LNCaP clone FGC (cell line): ENCODE data around the gene RBBP6.

Experiments used
- DNase-seq: peaks from one replicate; pipeline ENCODE4 v3.0.0-alpha.2; 2011; ENCODE audit warnings: low read depth
- H3K4me3 ChIP-seq: 2 replicates; pipeline ENCODE4 v1.5.1; 2011; ENCODE audit warnings: mild to moderate bottlenecking, low read depth, low read length, control low read depth
- TF ChIP-seq, protein P1 (sequence below): IDR thresholded peaks from 2 replicates; pipeline ENCODE4 v1.5.1; 2012; ENCODE audit warnings: mild to moderate bottlenecking; ENCODE audit not compliant: control insufficient read depth, insufficient read depth; ENCODE audit errors: extremely low read depth

RBBP6 gene

GRCh38 chr16:24499193-24499814 lies 40.1 kb upstream of the RBBP6 start:
- TF ChIP-seq, protein P1, sequence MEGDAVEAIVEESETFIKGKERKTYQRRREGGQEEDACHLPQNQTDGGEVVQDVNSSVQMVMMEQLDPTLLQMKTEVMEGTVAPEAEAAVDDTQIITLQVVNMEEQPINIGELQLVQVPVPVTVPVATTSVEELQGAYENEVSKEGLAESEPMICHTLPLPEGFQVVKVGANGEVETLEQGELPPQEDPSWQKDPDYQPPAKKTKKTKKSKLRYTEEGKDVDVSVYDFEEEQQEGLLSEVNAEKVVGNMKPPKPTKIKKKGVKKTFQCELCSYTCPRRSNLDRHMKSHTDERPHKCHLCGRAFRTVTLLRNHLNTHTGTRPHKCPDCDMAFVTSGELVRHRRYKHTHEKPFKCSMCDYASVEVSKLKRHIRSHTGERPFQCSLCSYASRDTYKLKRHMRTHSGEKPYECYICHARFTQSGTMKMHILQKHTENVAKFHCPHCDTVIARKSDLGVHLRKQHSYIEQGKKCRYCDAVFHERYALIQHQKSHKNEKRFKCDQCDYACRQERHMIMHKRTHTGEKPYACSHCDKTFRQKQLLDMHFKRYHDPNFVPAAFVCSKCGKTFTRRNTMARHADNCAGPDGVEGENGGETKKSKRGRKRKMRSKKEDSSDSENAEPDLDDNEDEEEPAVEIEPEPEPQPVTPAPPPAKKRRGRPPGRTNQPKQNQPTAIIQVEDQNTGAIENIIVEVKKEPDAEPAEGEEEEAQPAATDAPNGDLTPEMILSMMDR, result peak; percentile 56
- no peak for DNase-seq
- no peak overlapping the region for H3K4me3 ChIP-seq

DNA sequence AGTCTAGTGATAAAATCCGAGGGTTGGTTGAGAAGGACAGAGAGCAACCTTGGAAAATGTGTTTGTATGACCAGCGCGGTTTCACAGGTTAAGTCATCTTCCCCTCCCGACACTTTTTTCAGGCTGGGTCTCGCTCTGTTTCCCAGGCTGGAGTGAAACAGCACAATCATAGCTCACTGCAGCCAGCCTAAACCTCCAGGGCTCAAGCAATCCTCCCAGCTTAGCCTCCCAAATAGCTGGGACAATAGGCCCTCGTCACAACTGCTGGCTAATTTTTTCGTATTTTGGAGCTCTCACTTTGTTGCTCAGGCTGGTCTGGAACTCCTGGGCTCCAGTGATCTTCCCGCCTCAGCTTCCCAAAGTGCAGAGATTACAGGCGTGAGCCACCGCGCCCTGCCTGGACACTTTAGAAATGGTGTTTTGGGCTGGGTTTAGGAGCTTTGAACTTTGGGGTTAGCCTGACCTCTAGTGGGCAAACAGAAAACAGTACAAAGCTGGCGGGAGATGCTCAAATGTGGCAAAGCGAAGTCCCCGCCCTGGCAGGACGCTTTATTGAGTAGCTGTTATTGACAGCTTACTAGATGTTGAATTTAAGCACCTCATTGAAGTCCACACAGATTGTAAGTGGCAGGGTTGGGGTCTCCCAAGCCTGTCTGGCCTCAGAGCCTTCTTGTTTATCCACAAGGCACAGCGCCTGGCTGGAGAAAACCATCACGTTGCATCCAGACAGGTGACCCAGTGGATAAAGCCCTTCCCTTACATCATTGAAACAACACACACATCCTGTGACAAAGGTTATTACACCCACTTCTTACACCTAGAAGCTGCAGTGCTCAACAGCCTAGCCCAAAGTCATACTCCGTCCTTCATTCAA lies 34.7 kb upstream of the RBBP6 start:
- no peak overlapping the region for H3K4me3 ChIP-seq
- DNase-seq, result peak; percentile 33
- TF ChIP-seq, protein P1, result peak; percentile 85

DNA sequence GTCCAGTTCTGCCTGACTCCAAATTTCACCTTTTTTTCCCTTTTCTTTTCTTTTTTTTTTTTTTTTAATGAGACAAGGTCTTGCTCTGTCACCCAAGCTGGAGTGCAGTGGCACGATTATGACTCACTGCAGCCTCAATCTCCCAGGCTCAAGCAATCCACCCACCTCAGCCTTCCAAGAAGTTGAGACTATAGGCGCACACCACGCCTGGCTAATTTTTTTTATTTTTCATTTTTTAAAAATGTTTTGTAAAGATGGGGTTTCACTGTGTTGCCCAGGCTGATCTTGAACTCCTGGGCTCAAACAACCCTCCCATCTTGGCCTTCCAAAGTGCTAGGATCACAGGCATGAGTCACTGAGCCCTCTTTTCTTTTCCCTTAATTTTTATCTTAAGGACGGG lies 33.4 kb upstream of the RBBP6 start:
- TF ChIP-seq, protein P1, result no peak
- no peak overlapping the region for H3K4me3 ChIP-seq
- DNase-seq, result no peak

DNA sequence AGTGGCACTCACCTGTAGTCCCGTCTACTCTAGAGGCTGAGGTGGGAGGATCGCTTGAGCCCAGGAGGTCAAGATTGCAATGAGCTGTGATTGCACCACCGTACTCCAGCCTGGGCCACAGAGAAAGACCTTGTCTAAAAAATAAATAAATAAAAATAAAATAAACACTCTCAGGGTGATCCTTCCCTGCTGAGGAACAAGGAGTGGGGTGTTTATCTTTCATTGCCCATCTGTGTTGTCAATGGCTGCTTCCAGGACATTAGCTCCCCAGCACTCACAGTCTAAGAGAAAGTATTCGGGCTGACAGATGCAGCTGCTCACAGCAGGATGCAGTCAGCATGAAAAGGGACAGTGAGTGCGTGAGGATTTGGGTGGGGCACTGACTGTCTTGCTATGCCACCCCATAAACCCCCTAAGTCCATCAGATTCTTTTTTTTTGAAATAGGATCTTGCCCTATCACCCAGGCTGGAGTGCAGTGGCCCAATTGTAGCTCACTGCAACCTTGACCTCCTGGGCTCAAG lies 31.3 kb upstream of the RBBP6 start:
- TF ChIP-seq, protein P1, result no peak
- no peak overlapping the region for H3K4me3 ChIP-seq
- DNase-seq, result no peak

GRCh38 chr16:24508614-24509013 lies 30.8 kb upstream of the RBBP6 start:
- TF ChIP-seq, protein P1, result no peak
- no peak for DNase-seq
- no peak overlapping the region for H3K4me3 ChIP-seq

GRCh38 chr16:24509536-24509935 lies 29.8 kb upstream of the RBBP6 start:
- no peak overlapping the region for H3K4me3 ChIP-seq
- TF ChIP-seq, protein P1, result no peak
- no peak for DNase-seq
